Measurements from ENCODE around the gene PRR15L.
"Not testable (repeated sequence)": the region's sequence is repeated elsewhere in the genome, so short reads cannot be mapped to it uniquely, and the experiment has no call there.

PRR15L gene

DNA sequence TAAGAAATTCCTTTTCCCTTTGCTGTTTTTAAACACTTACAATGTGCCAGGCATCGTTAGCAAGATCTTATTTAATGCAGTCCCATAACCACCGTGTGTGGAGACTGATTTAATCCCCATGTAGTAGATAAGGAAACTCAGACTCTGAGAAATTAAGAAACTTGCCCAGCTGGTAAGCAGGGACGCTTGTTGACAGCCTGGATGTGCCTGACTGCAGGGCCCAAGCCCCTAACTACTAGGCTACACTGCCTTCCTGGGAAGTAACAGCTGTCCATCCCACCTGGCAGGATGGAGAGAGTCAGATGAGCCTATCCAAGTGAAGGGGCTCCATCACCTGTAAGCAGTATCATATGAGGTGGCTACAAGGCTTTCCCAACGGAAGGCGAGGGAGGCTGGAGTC is 36.3 kb upstream of the PRR15L start:
- H3K36me3 Mint-ChIP-seq = no peaks in the 10 kb centered on the region
- H3K9me3 Mint-ChIP-seq = no peaks in the 10 kb centered on the region
- H3K27ac Mint-ChIP-seq = no peak overlapping the region
- ATAC-seq = no peak
- H3K4me1 Mint-ChIP-seq = no peaks in the 10 kb centered on the region
- peaks cover 16% of the 10 kb centered on the region for H3K27me3 Mint-ChIP-seq
- H3K4me3 Mint-ChIP-seq = no peak overlapping the region

DNA sequence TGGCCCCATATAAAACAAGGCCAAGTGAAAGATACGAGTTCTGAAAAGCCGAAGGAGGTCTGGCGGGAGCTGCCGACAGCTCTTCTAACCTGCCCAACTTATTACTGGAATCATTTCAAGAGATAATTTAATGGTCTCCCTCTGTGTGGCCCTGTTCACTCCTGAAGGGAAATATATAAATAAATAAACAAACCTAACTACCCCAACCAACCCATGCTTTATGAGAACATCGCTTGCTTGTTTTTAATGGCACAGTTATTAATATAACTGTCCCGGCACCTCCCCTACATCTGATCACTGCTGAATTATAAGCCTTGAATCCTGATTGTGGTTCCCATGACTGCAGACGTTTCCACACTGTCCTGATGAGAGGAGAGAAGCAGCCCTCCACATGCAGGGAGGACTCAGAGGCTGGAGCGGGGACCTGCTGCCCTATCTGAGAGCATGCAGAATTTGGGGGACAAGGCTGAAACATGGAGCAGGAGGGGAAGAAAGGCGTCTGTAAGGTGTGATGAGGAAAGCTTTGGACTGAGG is 35.4 kb upstream of the PRR15L start:
- H3K4me3 Mint-ChIP-seq = no peak overlapping the region
- H3K9me3 Mint-ChIP-seq = no peaks in the 10 kb centered on the region
- no peaks in the 10 kb centered on the region for H3K36me3 Mint-ChIP-seq
- no peak for ATAC-seq
- H3K4me1 Mint-ChIP-seq = no peaks in the 10 kb centered on the region
- H3K27ac Mint-ChIP-seq = no peak overlapping the region
- peaks cover 16% of the 10 kb centered on the region for H3K27me3 Mint-ChIP-seq

DNA sequence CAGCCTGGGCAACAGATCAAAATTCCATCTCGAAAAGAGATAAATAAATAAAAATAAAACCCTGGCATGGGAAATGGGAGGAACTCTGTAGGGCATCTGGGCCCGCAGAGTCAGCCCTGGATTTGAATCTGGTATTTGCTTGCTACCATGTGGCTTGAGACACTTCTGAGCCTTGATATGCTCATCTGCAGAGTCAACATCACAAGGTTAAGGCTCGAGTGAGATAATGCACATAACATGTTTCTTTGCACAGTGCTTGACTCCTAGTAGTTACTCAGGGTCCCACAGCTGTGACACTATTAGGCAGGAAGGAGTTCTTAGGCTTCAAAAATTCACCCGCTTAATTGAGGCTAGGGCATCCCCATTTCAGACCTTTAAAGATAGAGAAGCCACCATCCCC is 34.5 kb upstream of the PRR15L start:
- Mint-ChIP-seq H3K27ac (no peak overlapping the region), H3K36me3 (no peaks in the 10 kb centered on the region), H3K4me3 (no peak overlapping the region), H3K9me3 (no peaks in the 10 kb centered on the region), H3K27me3 (peaks cover 8% of the 10 kb centered on the region), H3K4me1 (no peaks in the 10 kb centered on the region)
- ATAC-seq = no peak

DNA sequence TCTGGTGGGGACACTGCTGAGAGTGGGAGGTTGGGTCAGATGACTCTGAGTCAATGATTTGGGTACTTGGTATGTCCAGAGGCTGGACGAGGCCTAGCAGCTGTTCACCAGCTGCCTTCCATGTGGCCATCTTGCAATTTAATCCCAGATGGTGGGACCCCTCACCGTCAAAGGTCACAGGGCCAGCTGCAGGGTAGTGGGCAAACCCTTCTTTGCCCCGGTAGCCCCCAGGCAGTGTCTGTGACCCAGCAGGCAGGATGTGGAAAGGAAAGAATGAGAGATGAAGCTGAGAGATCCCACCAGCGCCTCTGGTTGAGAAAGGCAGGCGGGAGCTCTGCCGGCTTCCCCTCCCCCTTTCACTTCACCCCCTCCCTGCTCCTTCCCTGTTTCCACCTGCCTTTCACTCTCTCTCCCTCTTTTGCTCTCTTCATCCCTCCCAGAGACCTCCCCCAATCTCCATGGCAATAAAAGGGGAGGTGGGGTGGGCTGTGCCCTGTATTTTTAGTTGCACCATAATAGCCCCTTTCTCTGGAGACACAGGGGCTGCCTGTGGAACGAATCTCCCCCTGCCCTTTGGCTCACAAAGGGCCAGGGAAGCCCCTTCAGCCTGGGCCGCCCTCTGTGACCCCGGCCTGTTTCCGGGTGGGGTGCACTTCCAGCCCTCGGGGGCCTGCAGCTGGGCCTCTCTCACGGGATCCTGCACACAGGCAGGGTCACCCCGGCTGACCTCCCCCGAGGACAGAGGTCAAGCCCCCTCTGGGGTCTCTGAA is 33.5 kb upstream of the PRR15L start:
- no peak overlapping the region for H3K27ac Mint-ChIP-seq
- no peaks in the 10 kb centered on the region for H3K4me1 Mint-ChIP-seq
- no peak overlapping the region for H3K4me3 Mint-ChIP-seq
- peaks cover 2% of the 10 kb centered on the region for H3K27me3 Mint-ChIP-seq
- no peaks in the 10 kb centered on the region for H3K36me3 Mint-ChIP-seq
- ATAC-seq = no peak
- no peaks in the 10 kb centered on the region for H3K9me3 Mint-ChIP-seq

DNA sequence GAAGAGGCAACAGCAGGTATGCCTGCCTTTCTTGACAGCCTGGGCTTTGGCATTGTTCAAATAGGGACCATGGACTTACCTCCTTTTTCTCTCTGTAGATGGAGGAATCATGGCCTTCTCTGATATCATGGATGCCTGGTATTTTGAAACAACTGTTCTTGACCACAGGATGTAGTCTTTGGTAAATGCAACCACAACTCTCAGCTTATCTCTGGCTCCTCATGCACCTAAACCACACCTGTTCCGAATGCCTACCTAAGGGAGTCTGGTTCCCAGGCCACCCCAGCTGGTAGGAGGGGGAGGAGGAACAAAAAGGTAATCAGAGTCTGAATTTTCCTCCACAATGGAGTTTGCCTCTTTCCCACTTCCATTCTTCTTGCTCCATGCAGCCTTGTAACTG is 32.0 kb upstream of the PRR15L start:
- Mint-ChIP-seq H3K27me3 (no peaks in the 10 kb centered on the region), H3K9me3 (no peaks in the 10 kb centered on the region), H3K4me1 (no peaks in the 10 kb centered on the region), H3K27ac (no peak overlapping the region), H3K36me3 (peaks cover 7% of the 10 kb centered on the region), H3K4me3 (no peak overlapping the region)
- no peak for ATAC-seq

DNA sequence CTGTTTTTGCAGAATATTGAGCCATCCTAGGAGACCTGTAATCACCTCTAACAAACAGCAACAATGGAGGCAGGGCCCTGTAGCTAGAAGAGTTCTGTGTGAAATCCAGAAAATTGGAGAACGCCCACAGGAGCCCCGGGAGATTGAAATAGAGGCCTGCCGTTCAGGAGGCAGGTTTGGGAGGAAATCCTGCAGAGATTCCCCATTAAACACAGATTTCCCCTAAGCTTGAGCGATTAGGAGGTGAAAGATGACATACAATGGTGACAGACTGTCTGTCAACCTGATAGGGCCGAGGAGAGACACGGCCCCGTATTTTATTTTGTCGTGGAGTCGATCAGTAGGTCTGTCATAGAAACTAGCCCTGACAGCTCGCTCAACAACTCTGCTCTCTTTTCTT is 31.5 kb upstream of the PRR15L start:
- Mint-ChIP-seq H3K4me3 (no peak overlapping the region), H3K4me1 (no peaks in the 10 kb centered on the region), H3K9me3 (no peaks in the 10 kb centered on the region), H3K27ac (no peak overlapping the region), H3K36me3 (peaks cover 12% of the 10 kb centered on the region), H3K27me3 (no peaks in the 10 kb centered on the region)
- ATAC-seq = no peak

DNA sequence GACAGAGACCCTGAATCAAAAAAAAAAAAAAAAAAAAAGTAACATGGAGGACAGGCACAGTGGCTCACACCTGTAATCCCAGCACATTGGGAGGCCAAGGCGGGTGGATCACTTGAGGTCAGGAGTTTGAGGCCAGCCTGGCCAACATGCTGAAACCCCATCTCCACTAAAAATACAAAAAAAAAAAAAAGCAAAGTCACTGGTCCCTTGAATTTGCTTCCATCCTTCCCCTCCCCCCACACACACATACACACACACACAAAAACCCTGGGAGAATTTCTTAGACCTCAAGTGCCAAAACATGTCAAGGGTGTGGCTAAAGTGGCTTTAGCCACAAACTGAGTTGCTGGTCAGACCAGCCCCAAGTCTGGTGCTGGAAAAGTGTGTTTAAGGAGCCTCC is 30.8 kb upstream of the PRR15L start:
- H3K27me3 Mint-ChIP-seq, H3K9me3 Mint-ChIP-seq, H3K4me1 Mint-ChIP-seq: not testable (repeated sequence)

DNA sequence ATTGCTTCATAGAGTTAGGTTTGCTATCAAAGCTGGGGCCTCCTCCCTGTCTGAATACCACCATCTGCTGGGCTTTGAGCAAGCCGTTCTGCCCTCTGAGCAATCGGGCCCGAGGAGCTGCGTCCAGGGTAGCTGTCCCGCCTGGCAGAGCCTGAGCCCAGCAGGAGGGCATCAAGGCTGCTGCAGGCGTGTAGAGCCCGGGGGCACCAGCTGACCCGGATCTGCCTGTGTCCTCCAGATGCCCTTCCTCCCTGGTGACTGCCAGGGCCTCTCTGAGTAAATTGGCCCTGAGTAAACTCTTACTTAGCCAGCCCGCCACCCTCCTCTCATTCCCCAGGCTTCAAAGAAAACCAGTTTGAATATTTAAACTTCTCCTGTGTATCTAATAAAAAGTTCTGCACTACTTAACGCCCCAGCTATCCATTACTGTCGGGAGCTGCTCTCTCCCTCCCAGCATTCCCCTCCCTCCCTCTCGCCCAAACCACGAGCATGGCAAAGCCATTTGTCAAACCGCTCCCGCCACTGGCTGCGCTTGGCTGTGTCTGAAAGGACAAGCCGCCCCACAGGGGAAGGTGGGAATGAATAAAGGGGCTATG is 29.7 kb upstream of the PRR15L start:
- no peaks in the 10 kb centered on the region for H3K9me3 Mint-ChIP-seq
- H3K27me3 Mint-ChIP-seq = no peaks in the 10 kb centered on the region
- H3K27ac Mint-ChIP-seq = no peak overlapping the region
- no peak overlapping the region for H3K4me3 Mint-ChIP-seq
- no peak for ATAC-seq
- no peaks in the 10 kb centered on the region for H3K4me1 Mint-ChIP-seq
- peaks cover 25% of the 10 kb centered on the region for H3K36me3 Mint-ChIP-seq

More for the DNA sequence above, 30.8 kb upstream of the PRR15L start:
- not testable (repeated sequence) for H3K4me3 Mint-ChIP-seq, ATAC-seq, H3K27ac Mint-ChIP-seq
- peaks cover 17% of the 10 kb centered on the region for H3K36me3 Mint-ChIP-seq

DNA sequence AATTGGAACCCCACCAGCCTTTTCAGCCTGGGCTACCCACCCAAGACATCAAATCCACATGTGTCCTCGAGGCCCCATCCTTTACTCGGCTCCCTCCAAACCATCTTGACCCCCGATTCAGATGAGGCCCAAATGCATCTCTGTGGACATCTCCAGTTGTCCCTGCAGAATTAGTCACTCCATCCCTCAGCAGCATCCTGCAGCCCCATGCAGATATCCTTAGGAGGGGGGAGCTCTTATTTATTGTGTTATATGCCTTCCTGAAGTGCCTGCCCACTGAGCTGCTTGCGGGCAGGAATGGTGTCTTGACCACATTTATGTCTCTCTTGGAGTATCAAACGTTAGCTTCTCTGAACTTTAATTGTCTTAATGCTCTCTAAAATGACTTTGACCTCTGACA is 28.8 kb upstream of the PRR15L start:
- peaks cover 28% of the 10 kb centered on the region for H3K36me3 Mint-ChIP-seq
- no peaks in the 10 kb centered on the region for H3K27me3 Mint-ChIP-seq
- H3K9me3 Mint-ChIP-seq = no peaks in the 10 kb centered on the region
- H3K27ac Mint-ChIP-seq = no peak overlapping the region
- H3K4me1 Mint-ChIP-seq = no peaks in the 10 kb centered on the region
- ATAC-seq = no peak
- no peak overlapping the region for H3K4me3 Mint-ChIP-seq

DNA sequence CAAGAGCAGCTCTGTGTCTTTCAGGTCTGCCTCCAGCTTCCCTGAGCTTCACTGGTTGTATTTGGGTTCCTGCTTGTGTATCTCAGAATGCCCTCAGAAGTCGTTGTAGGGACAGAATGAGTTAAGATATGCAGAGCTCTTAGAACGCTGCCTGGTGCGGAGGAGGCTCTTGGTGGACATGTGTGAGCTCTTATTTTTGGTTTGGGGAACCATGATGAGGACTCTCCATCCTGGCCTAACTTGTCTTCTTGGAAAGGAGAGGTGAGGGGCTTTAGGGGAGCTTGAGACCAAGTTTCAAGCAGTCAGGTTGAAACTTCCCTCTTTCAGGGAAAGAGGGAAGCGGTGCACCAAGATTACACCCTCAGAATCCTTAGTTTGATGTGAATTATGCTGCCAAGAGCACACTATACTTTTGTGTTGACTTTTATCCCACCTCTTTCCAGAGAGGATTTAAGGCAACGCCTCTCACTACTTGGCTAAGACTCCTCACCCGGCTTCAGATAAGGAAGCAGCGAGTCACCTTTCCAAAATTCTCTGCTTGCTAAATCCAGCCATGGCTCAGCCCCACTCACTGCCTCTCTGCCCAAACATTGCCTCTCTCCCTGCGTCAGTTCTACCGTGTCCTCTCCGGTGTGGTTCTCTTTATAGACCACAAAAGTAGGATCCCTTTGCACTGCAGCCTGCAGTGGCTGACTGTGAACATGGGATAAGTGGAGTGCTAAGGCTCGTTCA is 26.0 kb upstream of the PRR15L start:
- Mint-ChIP-seq H3K9me3 (no peaks in the 10 kb centered on the region), H3K36me3 (peaks cover 53% of the 10 kb centered on the region), H3K4me1 (peaks cover under 1% of the 10 kb centered on the region), H3K27ac (no peak overlapping the region), H3K27me3 (no peaks in the 10 kb centered on the region), H3K4me3 (no peak overlapping the region)
- no peak for ATAC-seq

DNA sequence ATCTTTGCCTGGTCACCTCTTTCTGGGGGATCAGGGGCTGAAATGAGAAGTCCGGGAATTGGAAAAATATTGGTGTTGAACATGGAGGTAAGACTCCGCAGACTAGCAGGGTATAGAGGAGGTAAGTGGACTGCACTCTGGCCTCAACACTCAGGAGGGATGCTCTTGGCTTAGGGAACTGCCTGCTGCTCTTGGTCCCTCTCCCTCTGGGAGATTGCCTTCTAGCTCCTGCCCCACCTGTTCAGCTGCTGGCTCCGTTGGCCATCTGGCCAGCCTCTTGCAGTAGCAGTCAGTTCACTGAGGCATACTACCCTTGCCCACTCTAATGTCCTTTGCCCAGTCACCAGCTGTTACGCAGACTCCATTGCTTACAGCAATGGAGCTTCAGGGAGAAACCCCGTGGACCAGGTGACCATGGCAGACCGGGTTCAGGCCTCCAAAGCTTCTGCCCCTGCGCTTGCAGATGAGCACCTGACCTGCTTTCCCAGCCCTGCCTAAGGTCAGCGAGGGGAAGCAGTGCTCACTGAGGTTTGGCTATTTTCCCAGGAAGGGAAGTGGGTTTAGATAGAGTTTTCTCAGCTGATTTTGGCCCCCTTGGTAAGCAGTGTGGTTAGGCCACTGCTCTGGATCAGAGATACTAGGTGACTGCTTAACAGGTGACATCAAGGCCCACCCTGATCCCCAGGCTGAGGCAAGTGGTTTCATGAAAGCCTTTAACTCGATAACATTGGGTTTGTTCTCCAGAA is 25.1 kb upstream of the PRR15L start:
- Mint-ChIP-seq H3K36me3 (peaks cover 61% of the 10 kb centered on the region), H3K27ac (peak overlapping the region; percentile 27), H3K9me3 (no peaks in the 10 kb centered on the region), H3K4me3 (no peak overlapping the region), H3K4me1 (peaks cover 6% of the 10 kb centered on the region), H3K27me3 (no peaks in the 10 kb centered on the region)
- no peak for ATAC-seq

DNA sequence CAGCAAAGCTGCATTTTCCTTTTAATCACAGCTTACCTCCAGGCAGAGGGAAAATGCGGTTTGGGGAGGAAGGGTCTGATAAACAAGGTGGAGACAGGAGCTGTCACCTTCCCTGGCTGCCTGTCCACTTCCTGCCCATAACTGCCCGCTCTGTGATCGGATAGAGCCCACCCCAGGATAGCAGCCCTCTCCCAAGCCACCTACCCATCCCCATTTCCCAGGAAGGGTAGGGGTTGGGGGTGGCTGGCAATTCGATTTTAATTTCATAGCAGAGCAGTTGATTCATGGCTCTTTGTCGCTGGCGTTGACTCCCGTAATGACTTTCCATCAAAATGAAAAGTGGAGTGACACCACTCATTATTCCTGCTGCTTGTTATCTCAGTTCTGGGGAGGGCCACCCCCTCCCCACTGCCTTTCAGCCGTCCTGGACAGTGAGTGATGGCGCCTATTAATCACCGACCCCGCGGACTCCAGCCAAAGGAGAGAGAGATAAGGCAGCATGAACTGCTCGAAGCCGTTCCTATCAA is 24.5 kb upstream of the PRR15L start:
- peak overlapping the region; percentile 27 for H3K27ac Mint-ChIP-seq
- no peaks in the 10 kb centered on the region for H3K9me3 Mint-ChIP-seq
- H3K27me3 Mint-ChIP-seq = no peaks in the 10 kb centered on the region
- H3K4me3 Mint-ChIP-seq = no peak overlapping the region
- H3K4me1 Mint-ChIP-seq = peaks cover 6% of the 10 kb centered on the region
- no peak for ATAC-seq
- peaks cover 68% of the 10 kb centered on the region for H3K36me3 Mint-ChIP-seq

DNA sequence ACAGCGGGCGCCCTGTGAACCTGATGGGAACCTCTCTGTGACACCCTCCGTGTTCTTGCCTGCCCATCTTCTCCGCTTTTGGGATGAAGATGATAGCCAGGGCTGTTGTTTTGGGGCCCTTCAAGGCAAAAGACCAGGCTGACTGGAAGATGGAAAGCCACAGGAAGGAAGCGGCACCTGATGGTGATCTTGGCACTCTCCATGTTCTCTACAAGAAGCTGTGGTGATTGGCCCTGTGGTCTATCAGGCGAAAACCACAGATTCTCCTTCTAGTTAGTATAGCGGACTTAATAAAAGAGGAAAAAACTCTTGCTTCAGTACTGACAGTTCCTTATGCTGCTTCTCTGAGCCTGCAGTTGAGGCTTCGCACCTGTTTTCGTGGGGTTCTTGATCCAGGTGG is 23.8 kb upstream of the PRR15L start:
- Mint-ChIP-seq H3K4me1 (peaks cover 6% of the 10 kb centered on the region), H3K4me3 (no peak overlapping the region), H3K27me3 (no peaks in the 10 kb centered on the region), H3K36me3 (peaks cover 74% of the 10 kb centered on the region), H3K27ac (peak overlapping the region; percentile 27), H3K9me3 (no peaks in the 10 kb centered on the region)
- no peak for ATAC-seq

DNA sequence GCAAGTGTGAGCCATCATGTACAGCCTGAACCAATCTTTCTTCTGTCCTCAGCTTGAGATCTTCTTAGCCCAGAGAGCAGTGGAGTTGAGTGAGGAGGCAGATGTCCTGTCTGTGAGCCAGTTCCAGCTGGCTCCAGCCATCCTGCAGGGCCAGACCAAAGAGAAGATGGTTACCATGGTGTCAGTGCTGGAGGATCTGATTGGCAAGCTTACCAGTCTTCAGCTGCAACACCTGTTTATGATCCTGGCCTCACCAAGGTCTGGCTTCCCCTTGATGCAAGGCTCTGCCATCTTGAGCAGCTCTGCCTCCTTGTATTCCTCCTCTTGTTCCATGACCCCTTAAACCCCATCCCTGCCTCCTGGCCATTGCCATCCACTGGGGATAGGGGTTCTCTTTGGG is 22.9 kb upstream of the PRR15L start:
- no peak overlapping the region for H3K4me3 Mint-ChIP-seq
- H3K27ac Mint-ChIP-seq = no peak overlapping the region
- H3K9me3 Mint-ChIP-seq = no peaks in the 10 kb centered on the region
- H3K27me3 Mint-ChIP-seq = no peaks in the 10 kb centered on the region
- peaks cover 79% of the 10 kb centered on the region for H3K36me3 Mint-ChIP-seq
- ATAC-seq = no peak
- peaks cover 6% of the 10 kb centered on the region for H3K4me1 Mint-ChIP-seq

DNA sequence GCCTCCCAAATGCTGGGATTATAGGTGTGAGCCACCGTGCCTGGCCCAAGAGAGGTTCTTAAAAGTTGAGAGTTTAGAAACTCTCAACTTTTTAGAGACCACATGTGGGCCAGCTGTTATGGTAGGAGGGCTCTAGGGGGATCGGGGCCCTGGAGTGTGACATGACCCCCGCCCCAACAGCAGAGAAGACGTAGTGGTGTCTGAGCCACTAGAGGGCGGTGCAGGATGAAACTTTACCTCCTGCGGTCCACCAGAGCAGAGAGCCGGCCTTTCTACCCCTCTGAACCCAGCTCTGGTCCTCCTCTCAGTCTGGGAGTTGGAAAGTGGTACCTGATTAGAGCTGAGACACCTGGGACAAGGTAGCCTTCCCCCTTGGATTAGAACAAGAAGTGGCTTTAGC is 20.6 kb upstream of the PRR15L start:
- H3K9me3 Mint-ChIP-seq = no peaks in the 10 kb centered on the region
- H3K4me1 Mint-ChIP-seq = peaks cover 6% of the 10 kb centered on the region
- ATAC-seq = peak; percentile 82
- H3K36me3 Mint-ChIP-seq = peaks cover 78% of the 10 kb centered on the region
- H3K27me3 Mint-ChIP-seq = no peaks in the 10 kb centered on the region
- H3K27ac Mint-ChIP-seq = no peak overlapping the region
- no peak overlapping the region for H3K4me3 Mint-ChIP-seq

All from stimulated activated memory B cell treated with anti-CD40 and anti-IgM and Interleukin-4, amounts not matched to agents 10 μg/mL and 1 μg/mL and 100 μg/mL, for 72 hours (primary cell).